Measurements from ENCODE around the gene PRDM16.

DNA sequence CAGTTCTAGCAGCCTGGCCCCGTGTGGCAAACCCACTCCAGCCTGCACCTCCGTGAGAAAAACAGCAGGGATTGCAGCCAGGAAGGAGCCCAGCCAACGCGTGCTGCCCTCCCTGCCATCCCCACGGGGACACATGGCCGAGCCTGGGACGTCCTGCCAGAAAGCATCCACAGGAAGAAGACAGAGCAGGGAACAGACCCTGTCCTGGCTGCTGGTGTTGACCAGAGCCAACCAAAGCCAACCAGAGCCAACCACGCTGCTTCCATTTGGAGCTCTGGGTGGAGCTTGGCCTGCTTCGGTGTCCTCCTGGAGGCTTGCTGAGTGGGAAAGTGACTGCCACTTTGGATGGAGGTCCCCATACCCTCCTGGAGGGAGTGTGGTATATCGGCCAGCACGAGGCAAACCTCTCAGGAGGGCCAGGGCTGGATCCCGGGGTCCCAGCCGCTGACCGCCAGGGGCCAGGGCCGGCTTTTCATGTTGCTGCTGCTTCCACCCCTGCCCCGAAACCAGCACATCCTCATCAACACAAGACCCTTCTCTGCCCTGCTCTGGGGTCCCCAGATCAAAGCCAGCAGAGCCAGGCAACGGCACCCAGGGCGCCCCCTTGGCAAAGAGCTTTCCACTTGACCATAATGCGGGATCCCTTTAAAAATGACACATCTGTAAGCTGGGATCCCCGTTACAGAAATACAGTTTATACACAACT is 304.9 kb downstream of the PRDM16 start:
- TF ChIP-seq MYC (IDR thresholded peaks at IDR 0.05; ENCODE audit: borderline replicate concordance, low read length) (no peak), HOXA7 (CRISPR knock-in tag; IDR thresholded peaks at IDR 0.05) (no peak), CHD2 (IDR thresholded peaks at IDR 0.05; ENCODE audit: low read length, partially characterized antibody) (no peak), POLR2A (IDR thresholded peaks at IDR 0.05; ENCODE audit: low read length) (no peak), JUN (IDR thresholded peaks at IDR 0.05) (no peak), EP300 (IDR thresholded peaks at IDR 0.05) (no peak), ZFP36 (IDR thresholded peaks at IDR 0.05; ENCODE audit: borderline replicate concordance, partially characterized antibody) (no peak), CEBPB (IDR thresholded peaks at IDR 0.05) (no peak), RAD21 (conservative IDR thresholded peaks at IDR 0.05 in 1 of 2, IDR thresholded peaks at IDR 0.05 in 1 of 2) (no peak)
- TF ChIP-seq, protein P1, sequence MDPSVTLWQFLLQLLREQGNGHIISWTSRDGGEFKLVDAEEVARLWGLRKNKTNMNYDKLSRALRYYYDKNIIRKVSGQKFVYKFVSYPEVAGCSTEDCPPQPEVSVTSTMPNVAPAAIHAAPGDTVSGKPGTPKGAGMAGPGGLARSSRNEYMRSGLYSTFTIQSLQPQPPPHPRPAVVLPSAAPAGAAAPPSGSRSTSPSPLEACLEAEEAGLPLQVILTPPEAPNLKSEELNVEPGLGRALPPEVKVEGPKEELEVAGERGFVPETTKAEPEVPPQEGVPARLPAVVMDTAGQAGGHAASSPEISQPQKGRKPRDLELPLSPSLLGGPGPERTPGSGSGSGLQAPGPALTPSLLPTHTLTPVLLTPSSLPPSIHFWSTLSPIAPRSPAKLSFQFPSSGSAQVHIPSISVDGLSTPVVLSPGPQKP (IDR thresholded peaks at IDR 0.05; ENCODE audit: low read depth, low read length) = no peak
- TF ChIP-seq, protein P2, sequence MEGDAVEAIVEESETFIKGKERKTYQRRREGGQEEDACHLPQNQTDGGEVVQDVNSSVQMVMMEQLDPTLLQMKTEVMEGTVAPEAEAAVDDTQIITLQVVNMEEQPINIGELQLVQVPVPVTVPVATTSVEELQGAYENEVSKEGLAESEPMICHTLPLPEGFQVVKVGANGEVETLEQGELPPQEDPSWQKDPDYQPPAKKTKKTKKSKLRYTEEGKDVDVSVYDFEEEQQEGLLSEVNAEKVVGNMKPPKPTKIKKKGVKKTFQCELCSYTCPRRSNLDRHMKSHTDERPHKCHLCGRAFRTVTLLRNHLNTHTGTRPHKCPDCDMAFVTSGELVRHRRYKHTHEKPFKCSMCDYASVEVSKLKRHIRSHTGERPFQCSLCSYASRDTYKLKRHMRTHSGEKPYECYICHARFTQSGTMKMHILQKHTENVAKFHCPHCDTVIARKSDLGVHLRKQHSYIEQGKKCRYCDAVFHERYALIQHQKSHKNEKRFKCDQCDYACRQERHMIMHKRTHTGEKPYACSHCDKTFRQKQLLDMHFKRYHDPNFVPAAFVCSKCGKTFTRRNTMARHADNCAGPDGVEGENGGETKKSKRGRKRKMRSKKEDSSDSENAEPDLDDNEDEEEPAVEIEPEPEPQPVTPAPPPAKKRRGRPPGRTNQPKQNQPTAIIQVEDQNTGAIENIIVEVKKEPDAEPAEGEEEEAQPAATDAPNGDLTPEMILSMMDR (IDR thresholded peaks at IDR 0.05) = no peak
- TF ChIP-seq, protein P3, sequence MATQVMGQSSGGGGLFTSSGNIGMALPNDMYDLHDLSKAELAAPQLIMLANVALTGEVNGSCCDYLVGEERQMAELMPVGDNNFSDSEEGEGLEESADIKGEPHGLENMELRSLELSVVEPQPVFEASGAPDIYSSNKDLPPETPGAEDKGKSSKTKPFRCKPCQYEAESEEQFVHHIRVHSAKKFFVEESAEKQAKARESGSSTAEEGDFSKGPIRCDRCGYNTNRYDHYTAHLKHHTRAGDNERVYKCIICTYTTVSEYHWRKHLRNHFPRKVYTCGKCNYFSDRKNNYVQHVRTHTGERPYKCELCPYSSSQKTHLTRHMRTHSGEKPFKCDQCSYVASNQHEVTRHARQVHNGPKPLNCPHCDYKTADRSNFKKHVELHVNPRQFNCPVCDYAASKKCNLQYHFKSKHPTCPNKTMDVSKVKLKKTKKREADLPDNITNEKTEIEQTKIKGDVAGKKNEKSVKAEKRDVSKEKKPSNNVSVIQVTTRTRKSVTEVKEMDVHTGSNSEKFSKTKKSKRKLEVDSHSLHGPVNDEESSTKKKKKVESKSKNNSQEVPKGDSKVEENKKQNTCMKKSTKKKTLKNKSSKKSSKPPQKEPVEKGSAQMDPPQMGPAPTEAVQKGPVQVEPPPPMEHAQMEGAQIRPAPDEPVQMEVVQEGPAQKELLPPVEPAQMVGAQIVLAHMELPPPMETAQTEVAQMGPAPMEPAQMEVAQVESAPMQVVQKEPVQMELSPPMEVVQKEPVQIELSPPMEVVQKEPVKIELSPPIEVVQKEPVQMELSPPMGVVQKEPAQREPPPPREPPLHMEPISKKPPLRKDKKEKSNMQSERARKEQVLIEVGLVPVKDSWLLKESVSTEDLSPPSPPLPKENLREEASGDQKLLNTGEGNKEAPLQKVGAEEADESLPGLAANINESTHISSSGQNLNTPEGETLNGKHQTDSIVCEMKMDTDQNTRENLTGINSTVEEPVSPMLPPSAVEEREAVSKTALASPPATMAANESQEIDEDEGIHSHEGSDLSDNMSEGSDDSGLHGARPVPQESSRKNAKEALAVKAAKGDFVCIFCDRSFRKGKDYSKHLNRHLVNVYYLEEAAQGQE (IDR thresholded peaks at IDR 0.05) = no peak

Measured in A549 (cell line).